Measurements from ENCODE around the gene COL11A1.

Gene COL11A1

DNA sequence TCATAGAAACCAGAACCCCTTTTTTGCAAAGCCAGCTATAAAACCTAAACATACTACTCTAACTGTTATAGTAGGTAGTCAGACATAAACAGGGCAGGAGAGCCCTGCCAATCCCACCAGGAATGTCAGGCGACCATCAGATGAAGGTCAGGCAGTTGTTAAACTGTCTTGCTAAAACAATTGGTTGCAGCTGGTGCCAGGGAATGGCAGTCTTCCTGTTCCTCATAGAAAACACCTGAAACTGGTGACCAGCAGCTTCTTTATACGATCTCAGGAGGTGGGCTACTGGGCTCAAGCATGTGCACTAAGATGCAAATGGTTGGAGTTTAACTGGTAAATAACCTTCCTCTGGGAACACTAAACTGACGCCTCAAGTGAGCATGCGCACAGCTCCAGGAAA lies 224.1 kb downstream of the COL11A1 start:
- Histone ChIP-seq H3K27me3 (ENCODE audit: insufficient read depth, low read length, poor library complexity) (no peaks in the 10 kb centered on the region), H3K4me3 (ENCODE audit: low read depth in 1 of 2, low read length in 2 of 2) (no peak overlapping the region), H3K79me2 (ENCODE audit: insufficient read depth, low read length) (no peaks in the 10 kb centered on the region), H3K36me3 (ENCODE audit: insufficient read depth, low read length) (no peaks in the 10 kb centered on the region), H3K9ac (ENCODE audit: low read depth, low read length) (no peak overlapping the region), H3K4me1 (ENCODE audit: insufficient read depth, low read length) (no peaks in the 10 kb centered on the region), H4K20me1 (ENCODE audit: insufficient read depth, low read length) (no peaks in the 10 kb centered on the region), H3K4me2 (ENCODE audit: insufficient read depth, low read length) (no peak overlapping the region), H3K27ac (ENCODE audit: low read length) (no peak overlapping the region), H3K9me3 (ENCODE audit: insufficient read depth, low read length, severe bottlenecking) (no peaks in the 10 kb centered on the region), H2AFZ (ENCODE audit: low read depth, low read length) (no peak overlapping the region)
- no peak for ATAC-seq (ENCODE audit: insufficient read depth, low read depth)
- DNase-seq = no peak
- no peak for TF ChIP-seq EZH2 (IDR thresholded peaks at IDR 0.05; ENCODE audit: borderline replicate concordance, low read depth, low read length, severe bottlenecking)
- TF ChIP-seq, protein P1, sequence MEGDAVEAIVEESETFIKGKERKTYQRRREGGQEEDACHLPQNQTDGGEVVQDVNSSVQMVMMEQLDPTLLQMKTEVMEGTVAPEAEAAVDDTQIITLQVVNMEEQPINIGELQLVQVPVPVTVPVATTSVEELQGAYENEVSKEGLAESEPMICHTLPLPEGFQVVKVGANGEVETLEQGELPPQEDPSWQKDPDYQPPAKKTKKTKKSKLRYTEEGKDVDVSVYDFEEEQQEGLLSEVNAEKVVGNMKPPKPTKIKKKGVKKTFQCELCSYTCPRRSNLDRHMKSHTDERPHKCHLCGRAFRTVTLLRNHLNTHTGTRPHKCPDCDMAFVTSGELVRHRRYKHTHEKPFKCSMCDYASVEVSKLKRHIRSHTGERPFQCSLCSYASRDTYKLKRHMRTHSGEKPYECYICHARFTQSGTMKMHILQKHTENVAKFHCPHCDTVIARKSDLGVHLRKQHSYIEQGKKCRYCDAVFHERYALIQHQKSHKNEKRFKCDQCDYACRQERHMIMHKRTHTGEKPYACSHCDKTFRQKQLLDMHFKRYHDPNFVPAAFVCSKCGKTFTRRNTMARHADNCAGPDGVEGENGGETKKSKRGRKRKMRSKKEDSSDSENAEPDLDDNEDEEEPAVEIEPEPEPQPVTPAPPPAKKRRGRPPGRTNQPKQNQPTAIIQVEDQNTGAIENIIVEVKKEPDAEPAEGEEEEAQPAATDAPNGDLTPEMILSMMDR (IDR thresholded peaks at IDR 0.05; ENCODE audit: borderline replicate concordance, extremely low read depth, low read length, poor library complexity, severe bottlenecking) = no peak

DNA sequence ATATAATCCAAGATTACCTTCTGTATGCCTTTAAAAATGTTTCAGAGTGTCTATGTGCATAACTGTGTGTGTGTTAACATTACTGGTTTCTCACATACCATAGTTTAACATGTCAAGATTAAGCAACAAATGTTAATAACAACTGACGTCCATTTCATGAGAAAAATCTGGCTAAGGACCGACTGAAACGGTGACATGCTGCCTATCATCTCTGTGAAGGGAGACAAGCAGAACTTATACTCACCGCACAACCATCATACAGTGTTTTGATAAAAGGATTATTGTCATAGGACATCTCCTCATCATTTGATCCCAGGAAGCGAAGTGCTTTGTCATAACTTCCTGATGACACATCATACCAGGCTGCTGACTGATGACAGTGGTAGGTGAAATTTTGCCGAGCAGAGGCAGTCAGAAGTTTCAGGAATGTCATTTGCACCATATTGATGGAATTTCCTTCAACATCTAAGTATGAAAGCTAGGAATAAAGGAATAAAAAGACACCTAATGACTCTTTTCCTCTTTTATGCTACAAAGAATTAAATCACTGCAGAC lies 228.8 kb downstream of the COL11A1 start:
- H3K9ac ChIP-seq (ENCODE audit: low read depth, low read length) = no peak overlapping the region
- no peaks in the 10 kb centered on the region for H4K20me1 ChIP-seq (ENCODE audit: insufficient read depth, low read length)
- ATAC-seq (ENCODE audit: insufficient read depth, low read depth) (no peak), DNase-seq (no peak)
- H3K27me3 ChIP-seq (ENCODE audit: insufficient read depth, low read length, poor library complexity) = no peaks in the 10 kb centered on the region
- H3K9me3 ChIP-seq (ENCODE audit: insufficient read depth, low read length, severe bottlenecking) = no peaks in the 10 kb centered on the region
- H3K4me2 ChIP-seq (ENCODE audit: insufficient read depth, low read length) = no peak overlapping the region
- H3K4me1 ChIP-seq (ENCODE audit: insufficient read depth, low read length) = no peaks in the 10 kb centered on the region
- H2AFZ ChIP-seq (ENCODE audit: low read depth, low read length) = no peak overlapping the region
- TF ChIP-seq EZH2 (IDR thresholded peaks at IDR 0.05; ENCODE audit: borderline replicate concordance, low read depth, low read length, severe bottlenecking) = no peak
- TF ChIP-seq, protein P1 (IDR thresholded peaks at IDR 0.05; ENCODE audit: borderline replicate concordance, extremely low read depth, low read length, poor library complexity, severe bottlenecking) = no peak
- H3K79me2 ChIP-seq (ENCODE audit: insufficient read depth, low read length) = no peaks in the 10 kb centered on the region
- H3K4me3 ChIP-seq (ENCODE audit: low read depth in 1 of 2, low read length in 2 of 2) = no peak overlapping the region
- no peak overlapping the region for H3K27ac ChIP-seq (ENCODE audit: low read length)
- no peaks in the 10 kb centered on the region for H3K36me3 ChIP-seq (ENCODE audit: insufficient read depth, low read length)

DNA sequence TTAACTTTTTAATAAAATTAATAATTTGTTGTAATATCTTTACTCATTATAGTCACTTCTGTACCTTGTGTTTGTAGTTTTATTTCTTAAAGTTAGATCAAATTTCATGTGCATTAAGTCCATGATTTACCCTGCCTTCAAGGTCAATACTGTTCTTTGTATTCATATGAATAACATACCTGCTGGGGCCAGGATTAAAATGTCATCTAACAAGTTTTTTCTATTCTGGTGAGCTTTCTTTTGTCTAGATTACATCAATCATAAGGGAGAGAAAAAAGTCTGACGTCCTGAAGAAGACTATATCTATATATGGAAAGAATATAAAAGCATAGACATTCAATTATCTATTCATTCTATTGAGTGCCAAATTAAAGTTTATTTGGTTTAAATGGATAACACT lies 232.6 kb downstream of the COL11A1 start:
- no peaks in the 10 kb centered on the region for H3K79me2 ChIP-seq (ENCODE audit: insufficient read depth, low read length)
- no peak overlapping the region for H3K9ac ChIP-seq (ENCODE audit: low read depth, low read length)
- no peak for DNase-seq
- H3K27me3 ChIP-seq (ENCODE audit: insufficient read depth, low read length, poor library complexity) = no peaks in the 10 kb centered on the region
- no peaks in the 10 kb centered on the region for H3K4me1 ChIP-seq (ENCODE audit: insufficient read depth, low read length)
- H3K4me2 ChIP-seq (ENCODE audit: insufficient read depth, low read length) = no peak overlapping the region
- H3K27ac ChIP-seq (ENCODE audit: low read length) = no peak overlapping the region
- no peaks in the 10 kb centered on the region for H3K36me3 ChIP-seq (ENCODE audit: insufficient read depth, low read length)
- no peaks in the 10 kb centered on the region for H4K20me1 ChIP-seq (ENCODE audit: insufficient read depth, low read length)
- H3K4me3 ChIP-seq (ENCODE audit: low read depth in 1 of 2, low read length in 2 of 2) = no peak overlapping the region
- no peaks in the 10 kb centered on the region for H3K9me3 ChIP-seq (ENCODE audit: insufficient read depth, low read length, severe bottlenecking)
- no peak overlapping the region for H2AFZ ChIP-seq (ENCODE audit: low read depth, low read length)
- no peak for ATAC-seq (ENCODE audit: insufficient read depth, low read depth)
- TF ChIP-seq, protein P1 (IDR thresholded peaks at IDR 0.05; ENCODE audit: borderline replicate concordance, extremely low read depth, low read length, poor library complexity, severe bottlenecking) = no peak
- no peak for TF ChIP-seq EZH2 (IDR thresholded peaks at IDR 0.05; ENCODE audit: borderline replicate concordance, low read depth, low read length, severe bottlenecking)

DNA sequence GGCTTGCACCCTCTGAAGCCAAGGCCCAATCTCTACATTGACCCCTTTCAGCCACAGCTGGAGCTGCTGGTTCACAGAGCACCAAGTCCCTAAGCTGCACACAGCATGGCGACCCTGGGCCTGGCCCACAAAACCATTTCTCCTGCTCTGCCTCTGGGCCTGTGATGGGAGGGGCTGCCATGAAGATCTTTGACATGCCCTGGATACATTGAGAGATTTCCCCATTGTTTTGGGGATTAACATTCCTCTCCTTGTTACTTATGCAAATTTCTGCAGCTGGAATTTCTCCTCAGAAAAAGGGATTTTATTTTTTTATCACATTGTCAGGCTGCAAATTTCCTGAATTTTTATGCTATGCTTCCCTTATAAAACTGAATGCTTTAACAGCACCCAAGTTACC lies 235.8 kb downstream of the COL11A1 start:
- no peaks in the 10 kb centered on the region for H3K4me1 ChIP-seq (ENCODE audit: insufficient read depth, low read length)
- H3K4me2 ChIP-seq (ENCODE audit: insufficient read depth, low read length) = no peak overlapping the region
- no peak overlapping the region for H3K27ac ChIP-seq (ENCODE audit: low read length)
- H3K79me2 ChIP-seq (ENCODE audit: insufficient read depth, low read length) = no peaks in the 10 kb centered on the region
- no peak overlapping the region for H3K4me3 ChIP-seq (ENCODE audit: low read depth in 1 of 2, low read length in 2 of 2)
- DNase-seq (no peak), ATAC-seq (ENCODE audit: insufficient read depth, low read depth) (no peak)
- no peak for TF ChIP-seq EZH2 (IDR thresholded peaks at IDR 0.05; ENCODE audit: borderline replicate concordance, low read depth, low read length, severe bottlenecking)
- H3K9ac ChIP-seq (ENCODE audit: low read depth, low read length) = no peak overlapping the region
- H3K36me3 ChIP-seq (ENCODE audit: insufficient read depth, low read length) = no peaks in the 10 kb centered on the region
- H4K20me1 ChIP-seq (ENCODE audit: insufficient read depth, low read length) = no peaks in the 10 kb centered on the region
- no peaks in the 10 kb centered on the region for H3K27me3 ChIP-seq (ENCODE audit: insufficient read depth, low read length, poor library complexity)
- H2AFZ ChIP-seq (ENCODE audit: low read depth, low read length) = no peak overlapping the region
- no peaks in the 10 kb centered on the region for H3K9me3 ChIP-seq (ENCODE audit: insufficient read depth, low read length, severe bottlenecking)

All from DND-41 (cell line).